Measurements from ENCODE around the gene CCDC6. TPM values are rescaled to one million over a fixed set of nuclear protein-coding genes. Genes with fewer than 3 reads are reported as not detected.
"Not testable (repeated sequence)": the region's sequence is repeated elsewhere in the genome, so short reads cannot be mapped to it uniquely, and the experiment has no call there.

The CCDC6 gene
- total RNA-seq, 1 donor from 2014 or later, result 57.6 TPM

GRCh38 chr10:59770689-59771088 is 135.7 kb downstream of the CCDC6 start:
- DNase-seq (ENCODE audit: low spot score), result no peak

- DNase-seq (ENCODE audit: low spot score), result no peak
These were observed 143.9 kb downstream of the CCDC6 start for GRCh38 chr10:59762505-59762904.

- DNase-seq (ENCODE audit: low spot score), result no peak
These were observed 148.4 kb downstream of the CCDC6 start for GRCh38 chr10:59757966-59758365.

GRCh38 chr10:59754951-59755350 is 151.4 kb downstream of the CCDC6 start:
- DNase-seq (ENCODE audit: low spot score), result no peak

GRCh38 chr10:59753267-59753666 is 153.1 kb downstream of the CCDC6 start, which contains the start of gene MRLN:
Gene MRLN (minus strand): TSS chr10:59753455.
- DNase-seq (ENCODE audit: low spot score), result no peak

- DNase-seq (ENCODE audit: low spot score), result no peak
These were observed 153.9 kb downstream of the CCDC6 start for GRCh38 chr10:59752278-59752940.

- no peak for DNase-seq (ENCODE audit: low spot score)
These were observed 156.0 kb downstream of the CCDC6 start for GRCh38 chr10:59750155-59750945.

- DNase-seq (ENCODE audit: low spot score), result peak; percentile 12
These were observed 157.5 kb downstream of the CCDC6 start for GRCh38 chr10:59748834-59749233.

- DNase-seq (ENCODE audit: low spot score), result no peak
These were observed 161.1 kb downstream of the CCDC6 start for GRCh38 chr10:59745163-59745650.

GRCh38 chr10:59744762-59745161 is 161.6 kb downstream of the CCDC6 start:
- not testable (repeated sequence) for DNase-seq (ENCODE audit: low spot score)

GRCh38 chr10:59744156-59744555 is 162.2 kb downstream of the CCDC6 start:
- DNase-seq (ENCODE audit: low spot score), result not testable (repeated sequence)

GRCh38 chr10:59741583-59741982 is 164.8 kb downstream of the CCDC6 start:
- DNase-seq (ENCODE audit: low spot score), result no peak

GRCh38 chr10:59741048-59741447 is 165.3 kb downstream of the CCDC6 start:
- no peak for DNase-seq (ENCODE audit: low spot score)

Other genes starting within 250 kb of the CCDC6 start
- gene SLC16A9, start 196.7 kb downstream of the CCDC6 start, total RNA-seq, result 5.6 TPM
- gene MRLN, start 153.1 kb downstream of the CCDC6 start, total RNA-seq, result not detected

Measured in mucosa of gallbladder (tissue), 1 donor.